Spleen (tissue), 13 donors: Measurements from ENCODE around the gene CLDN16. TPM values are rescaled to one million over a fixed set of nuclear protein-coding genes. Genes with fewer than 3 reads are reported as not detected.

Experiments
- DNase-seq: peaks from one replicate; pipeline ENCODE4 v3.0.0-alpha.2; 2020
- H3K27ac ChIP-seq, 8 donors: fragments of 200-600 bp; sonication (generic) in 7 of 8; 1 replicate in 4 of 8; 2 replicates in 4 of 8; pipeline versions ENCODE4 v1.5.0 to v1.8.0; 2016 to 2021; ENCODE audit warnings: inconsistent platforms in 4 of 8, mild to moderate bottlenecking in 4 of 8, moderate library complexity in 1 of 8
- H3K27me3 ChIP-seq, 7 donors: fragments of 200-600 bp; sonication (generic) in 6 of 7; replicated peaks in 1 of 7; 1 replicate in 4 of 7; 2 replicates in 3 of 7; pipeline versions ENCODE4 v1.5.0 to v1.8.0; 2016 to 2021; ENCODE audit warnings: inconsistent platforms in 3 of 7, mild to moderate bottlenecking in 1 of 7
- H3K36me3 ChIP-seq, 6 donors: fragments of 200-600 bp; sonication (generic) in 5 of 6; 1 replicate in 4 of 6; 2 replicates in 2 of 6; pipeline versions ENCODE4 v1.5.0 to v1.8.0; 2016 to 2021; ENCODE audit warnings: inconsistent platforms in 2 of 6
- H3K4me1 ChIP-seq, 6 donors: fragments of 200-600 bp; sonication (generic) in 5 of 6; 1 replicate in 3 of 6; 2 replicates in 3 of 6; pipeline versions ENCODE4 v1.5.0 to v1.8.0; 2016 to 2021; ENCODE audit warnings: inconsistent platforms in 3 of 6
- H3K4me3 ChIP-seq, 8 donors: fragments of 200-600 bp; sonication (generic) in 7 of 8; 1 replicate in 4 of 8; 2 replicates in 4 of 8; pipeline versions ENCODE4 v1.5.0 to v1.8.0; 2016 to 2021; ENCODE audit warnings: inconsistent platforms in 4 of 8, mild to moderate bottlenecking in 4 of 8, moderate library complexity in 2 of 8
- H3K9me3 ChIP-seq, 8 donors: fragments of 200-600 bp; sonication (generic) in 7 of 8; 1 replicate in 4 of 8; 2 replicates in 4 of 8; pipeline versions ENCODE4 v1.5.0 to v1.8.0; 2016 to 2021; ENCODE audit warnings: inconsistent platforms in 4 of 8
- POLR2A ChIP-seq, 3 donors: fragments of 450-650 bp; IDR thresholded peaks; one replicate each; pipeline ENCODE4 v1.5.1; 2017; ENCODE audit warnings: antibody characterized with exemption in 3 of 3, mild to moderate bottlenecking in 1 of 3
- POLR2AphosphoS5 ChIP-seq, 3 donors: sonication (generic); formaldehyde crosslinking; IDR thresholded peaks; one replicate each; pipeline ENCODE4 v1.5.1; 2017; ENCODE audit warnings: antibody characterized with exemption in 3 of 3
- WGBS, 5 donors: extraction: QIAGEN DNeasy Blood & Tissue Kit in 3 of 5; methylation state at CpG; one replicate each; pipeline versions ENCODE4 v1.1.5 to v1.1.7; 2013 to 2018; 5-methylcytosine and 5-hydroxymethylcytosine counted together
- intact Hi-C: fragments of 100-400 bp; cut with DNase I; formaldehyde crosslinking; loops from one replicate; pipeline ENCODE4 v1.15.0; 2023; ENCODE audit warnings: low total_unique reads
- long read RNA-seq, 2 donors: transcript quantifications; one replicate each; lab custom pipeline, GENCODE V29; 2026
- polyA plus RNA-seq, 3 donors: library from polyadenylated mRNA; stranded (reverse); fragments of 200-250 nt; gene quantifications; one replicate each; pipeline ENCODE4 v1.2.1, GENCODE V29; 2013
- total RNA-seq, 7 donors: library from RNA; depleted of rRNA in 3 of 7; stranded (reverse); fragments of >200 nt in 3 of 7; fragmentation: NEBNext Ultra II Directional in 4 of 7; extraction: Animal tissue kit (Norgen Biotek cat#: 25700) in 4 of 7; gene quantifications; one replicate each; pipeline versions ENCODE4 v1.1.0 to v1.2.1, GENCODE V29; 2016 to 2021
- TF ChIP-seq, protein P1 (sequence below), 11 experiments: fragments of 200-600 bp in 7 of 11; fragments of 450-650 bp in 4 of 11; sonication (generic) in 4 of 11; IDR thresholded peaks in 8 of 11; conservative IDR thresholded peaks in 3 of 11; 1 replicate in 7 of 11; 2 replicates in 4 of 11; pipeline versions ENCODE4 v1.4.0 to v1.8.0; 2016 to 2021; ENCODE audit warnings: antibody characterized with exemption in 11 of 11, inconsistent platforms in 4 of 11, mild to moderate bottlenecking in 1 of 11
- donor health status: healthy with polysubstance abuse.
- donor health status: DM: no; HTN: no; CAD: no; lungs with moderate emphysema.
- donor health status: DM: no; HTN: no; CAD: no.
- donor health status: Bipolar disorder and iron deficiency.
- donor health status: healthy.
- donor health status: DM: no; HTN: no; CAD: no.
- donor health status: DM: yes; HTN: yes; CAD: no.

CLDN16 gene, protein sequence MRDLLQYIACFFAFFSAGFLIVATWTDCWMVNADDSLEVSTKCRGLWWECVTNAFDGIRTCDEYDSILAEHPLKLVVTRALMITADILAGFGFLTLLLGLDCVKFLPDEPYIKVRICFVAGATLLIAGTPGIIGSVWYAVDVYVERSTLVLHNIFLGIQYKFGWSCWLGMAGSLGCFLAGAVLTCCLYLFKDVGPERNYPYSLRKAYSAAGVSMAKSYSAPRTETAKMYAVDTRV
- total RNA-seq (not detected), polyA plus RNA-seq (under 1 TPM; 0.06 to 0.08 (median 0.07) TPM)
- long read RNA-seq, donor 1, result 0 reads
- long read RNA-seq, donor 2, result 0 reads

DNA sequence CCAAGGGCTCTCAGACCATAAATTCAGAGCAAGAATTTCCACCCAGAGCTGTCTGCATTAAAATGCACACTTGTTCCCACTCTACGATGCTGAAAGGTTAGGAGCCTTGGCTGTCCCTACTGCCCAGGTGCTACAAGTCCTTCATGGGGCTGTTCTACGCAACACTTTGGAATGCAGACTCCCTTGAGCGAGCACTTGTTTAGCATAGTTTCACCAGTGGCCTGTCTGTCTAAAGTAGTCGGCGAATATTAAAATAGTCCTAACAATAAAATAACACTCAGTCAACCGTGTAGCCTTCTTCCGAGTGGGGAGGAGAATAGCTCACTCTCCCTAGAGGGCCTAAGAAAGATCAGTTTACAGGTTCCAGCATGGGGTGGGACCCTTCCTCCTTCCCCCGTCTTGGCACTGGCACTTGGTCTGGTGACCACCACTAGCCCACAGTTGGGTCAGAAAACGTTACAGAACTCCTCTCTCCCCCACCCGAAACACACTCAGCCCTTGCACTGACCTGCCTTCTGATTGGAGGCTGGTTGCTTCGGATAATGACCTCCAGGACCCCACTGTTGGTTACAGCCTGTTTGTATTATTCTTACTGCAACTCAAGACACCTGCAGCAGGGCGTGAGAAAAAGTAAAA, at the start of gene CLDN16:
TSS of gene CLDN16 (plus strand) at position 586 of the 636 bp plus-strand sequence. CDS start 167 bp downstream, outside the sequence.
- H3K27me3 ChIP-seq, result no peaks in the 10 kb centered on the region
- no peak for DNase-seq
- H3K4me3 ChIP-seq, result no peak within 1 kb of the TSS
- TF ChIP-seq, protein P1, sequence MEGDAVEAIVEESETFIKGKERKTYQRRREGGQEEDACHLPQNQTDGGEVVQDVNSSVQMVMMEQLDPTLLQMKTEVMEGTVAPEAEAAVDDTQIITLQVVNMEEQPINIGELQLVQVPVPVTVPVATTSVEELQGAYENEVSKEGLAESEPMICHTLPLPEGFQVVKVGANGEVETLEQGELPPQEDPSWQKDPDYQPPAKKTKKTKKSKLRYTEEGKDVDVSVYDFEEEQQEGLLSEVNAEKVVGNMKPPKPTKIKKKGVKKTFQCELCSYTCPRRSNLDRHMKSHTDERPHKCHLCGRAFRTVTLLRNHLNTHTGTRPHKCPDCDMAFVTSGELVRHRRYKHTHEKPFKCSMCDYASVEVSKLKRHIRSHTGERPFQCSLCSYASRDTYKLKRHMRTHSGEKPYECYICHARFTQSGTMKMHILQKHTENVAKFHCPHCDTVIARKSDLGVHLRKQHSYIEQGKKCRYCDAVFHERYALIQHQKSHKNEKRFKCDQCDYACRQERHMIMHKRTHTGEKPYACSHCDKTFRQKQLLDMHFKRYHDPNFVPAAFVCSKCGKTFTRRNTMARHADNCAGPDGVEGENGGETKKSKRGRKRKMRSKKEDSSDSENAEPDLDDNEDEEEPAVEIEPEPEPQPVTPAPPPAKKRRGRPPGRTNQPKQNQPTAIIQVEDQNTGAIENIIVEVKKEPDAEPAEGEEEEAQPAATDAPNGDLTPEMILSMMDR (IDR thresholded peaks at IDR 0.05 in 8 of 11, conservative IDR thresholded peaks at IDR 0.05 in 3 of 11), result no peak
- TF ChIP-seq POLR2AphosphoS5 (IDR thresholded peaks at IDR 0.05) (no peak), POLR2A (IDR thresholded peaks at IDR 0.05) (no peak)
- no peaks in the 10 kb centered on the region for H3K4me1 ChIP-seq
- no peak within 1 kb of the TSS for H3K27ac ChIP-seq
- no peaks in the 10 kb centered on the region for H3K9me3 ChIP-seq
- intact Hi-C loops, result no loop called here
- WGBS, 5 donors, result 82 to 86% (median 85%) methylated on average over 12 of the region's 12 CpGs
- H3K36me3 ChIP-seq, result no peaks in the 10 kb centered on the region

DNA sequence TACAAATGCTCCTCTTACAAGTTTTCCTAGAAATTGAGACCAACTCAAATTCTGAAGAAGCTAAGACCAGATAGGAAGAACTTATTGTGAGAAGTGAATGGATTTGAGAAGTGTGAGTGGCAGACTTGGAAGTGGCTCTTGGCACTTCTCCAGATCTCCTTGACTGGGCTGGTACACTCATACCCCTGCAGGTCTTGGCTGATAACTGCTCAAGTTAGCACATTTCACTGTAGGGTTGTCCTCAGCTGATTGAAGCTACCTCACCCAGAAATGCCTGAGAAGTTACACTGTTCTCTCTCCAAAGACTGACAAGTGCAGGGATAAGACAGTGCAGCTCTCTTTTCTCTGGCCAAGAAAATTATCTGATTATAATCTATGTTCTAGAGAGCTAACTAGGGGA, 49.2 kb upstream of the CLDN16 start:
- intact Hi-C loops, result no loop called here
- Histone ChIP-seq H3K4me3 (no peak overlapping the region), H3K36me3 (no peaks in the 10 kb centered on the region), H3K27me3 (no peaks in the 10 kb centered on the region), H3K9me3 (peaks cover 0 to 4% (median 0%) of the 10 kb centered on the region in 8 donors), H3K4me1 (no peaks in the 10 kb centered on the region), H3K27ac (no peak overlapping the region)
- no peak for DNase-seq
- TF ChIP-seq, protein P1 (IDR thresholded peaks at IDR 0.05 in 8 of 11, conservative IDR thresholded peaks at IDR 0.05 in 3 of 11), result no peak
- no peak for TF ChIP-seq POLR2AphosphoS5 (IDR thresholded peaks at IDR 0.05)
- no peak for TF ChIP-seq POLR2A (IDR thresholded peaks at IDR 0.05)

DNA sequence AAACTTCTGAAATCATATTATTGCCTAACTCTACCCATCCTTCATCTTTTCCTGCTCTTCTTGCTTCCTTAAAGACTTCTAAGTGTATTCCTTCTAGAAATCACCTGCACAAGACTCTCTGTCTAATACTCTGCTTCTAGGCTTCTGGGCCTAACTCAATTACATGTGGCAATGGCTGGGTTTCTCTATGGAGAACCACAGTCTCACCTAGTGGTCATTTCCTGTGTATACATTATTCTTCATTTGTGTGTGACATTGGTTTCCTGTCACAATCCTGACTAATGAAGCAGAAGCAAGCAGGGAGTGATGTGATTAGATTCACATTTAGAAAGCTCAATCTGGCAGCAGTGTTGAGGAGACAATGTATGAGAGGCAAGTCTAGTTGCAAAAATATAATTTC, 48.8 kb upstream of the CLDN16 start:
- intact Hi-C loops, result no loop called here
- H3K9me3 ChIP-seq, result peaks cover 0 to 4% (median 0%) of the 10 kb centered on the region in 8 donors
- no peaks in the 10 kb centered on the region for H3K36me3 ChIP-seq
- H3K4me1 ChIP-seq, result no peaks in the 10 kb centered on the region
- no peaks in the 10 kb centered on the region for H3K27me3 ChIP-seq
- TF ChIP-seq, protein P1 (IDR thresholded peaks at IDR 0.05 in 8 of 11, conservative IDR thresholded peaks at IDR 0.05 in 3 of 11), result no peak
- TF ChIP-seq POLR2AphosphoS5 (IDR thresholded peaks at IDR 0.05), result no peak
- TF ChIP-seq POLR2A (IDR thresholded peaks at IDR 0.05), result no peak
- DNase-seq, result no peak
- no peak overlapping the region for H3K4me3 ChIP-seq
- no peak overlapping the region for H3K27ac ChIP-seq

DNA sequence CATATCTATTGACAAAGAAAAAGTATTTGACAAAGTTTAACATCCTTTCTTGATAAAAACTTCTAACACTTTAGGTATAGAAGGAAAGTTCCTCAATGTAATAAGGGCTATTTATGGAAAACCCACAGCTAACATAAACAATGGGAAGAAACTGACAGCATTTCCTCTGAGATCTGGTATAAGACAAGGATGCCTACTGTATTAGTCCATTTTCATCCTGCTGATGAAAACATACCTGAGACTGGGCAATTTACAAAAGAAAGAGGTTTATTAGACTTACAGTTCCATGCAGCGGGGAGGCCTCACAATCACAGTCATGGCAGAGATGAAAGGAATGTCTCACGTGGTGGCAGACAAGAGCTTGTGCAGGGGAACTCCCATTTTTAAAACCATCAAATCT, 47.9 kb upstream of the CLDN16 start:
- H3K4me3 ChIP-seq, result no peak overlapping the region
- peaks cover 0 to 4% (median 0%) of the 10 kb centered on the region in 8 donors for H3K9me3 ChIP-seq
- no peaks in the 10 kb centered on the region for H3K36me3 ChIP-seq
- H3K4me1 ChIP-seq, result no peaks in the 10 kb centered on the region
- no peak for DNase-seq
- H3K27ac ChIP-seq, result no peak overlapping the region
- intact Hi-C loops, result no loop called here
- H3K27me3 ChIP-seq, result no peaks in the 10 kb centered on the region
- WGBS, 5 donors, result 75 to 89% (median 80%) methylated on average over 2 of the region's 2 CpGs
- TF ChIP-seq POLR2A (IDR thresholded peaks at IDR 0.05), result no peak
- no peak for TF ChIP-seq POLR2AphosphoS5 (IDR thresholded peaks at IDR 0.05)
- TF ChIP-seq, protein P1 (IDR thresholded peaks at IDR 0.05 in 8 of 11, conservative IDR thresholded peaks at IDR 0.05 in 3 of 11), result no peak
